Measurements from ENCODE around the gene ZNF559.

ZNF559 gene

GRCh38 chr19:9362905-9363304, 38.9 kb downstream of the ZNF559 start, which contains the start of gene ZNF177:
TSS of gene ZNF177 (plus strand) at chr19:9363013. CDS start at chr19:9378312, 15,299 bp downstream.
- no peak for DNase-seq

DNA sequence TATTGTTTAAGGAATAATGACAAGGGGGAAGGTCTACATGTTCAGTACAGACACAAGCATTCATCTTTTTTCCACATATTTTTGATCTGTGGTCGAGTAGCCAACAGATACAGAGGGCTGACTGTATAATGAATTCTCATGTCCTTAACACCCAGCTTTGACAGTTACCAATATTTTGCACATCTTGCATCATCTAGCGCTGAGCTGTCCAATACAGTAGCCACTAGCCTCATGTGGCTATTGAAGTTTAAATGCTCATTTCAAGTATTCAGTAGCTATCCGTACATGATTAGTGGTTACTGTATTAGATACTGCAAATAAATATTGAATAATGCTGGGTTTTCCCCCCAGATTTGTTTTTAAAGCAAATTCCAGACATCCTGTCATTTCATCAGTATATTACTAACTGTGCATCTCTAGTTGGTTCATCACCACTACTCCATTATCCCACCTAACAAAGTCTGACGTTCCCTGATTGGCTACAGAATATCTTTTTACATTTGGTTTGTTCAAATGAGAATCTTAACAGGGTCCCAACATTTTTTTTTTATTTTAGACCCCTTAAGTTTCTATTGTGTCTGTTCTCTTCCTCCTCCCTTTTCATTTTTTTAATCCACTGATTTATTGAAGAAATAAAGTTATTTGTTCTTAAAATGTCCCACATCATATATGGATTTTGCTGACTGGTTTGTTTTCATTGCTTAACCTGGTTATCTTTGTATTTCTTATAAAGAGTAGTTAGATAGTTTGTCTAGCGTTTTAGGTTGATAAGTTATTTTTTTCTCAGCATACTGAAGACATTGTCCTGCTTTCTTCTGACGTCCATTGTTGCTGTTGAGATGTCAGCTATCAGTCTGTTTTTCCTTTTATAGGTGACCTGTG, 47.0 kb downstream of the ZNF559 start:
- no peak for DNase-seq

DNA sequence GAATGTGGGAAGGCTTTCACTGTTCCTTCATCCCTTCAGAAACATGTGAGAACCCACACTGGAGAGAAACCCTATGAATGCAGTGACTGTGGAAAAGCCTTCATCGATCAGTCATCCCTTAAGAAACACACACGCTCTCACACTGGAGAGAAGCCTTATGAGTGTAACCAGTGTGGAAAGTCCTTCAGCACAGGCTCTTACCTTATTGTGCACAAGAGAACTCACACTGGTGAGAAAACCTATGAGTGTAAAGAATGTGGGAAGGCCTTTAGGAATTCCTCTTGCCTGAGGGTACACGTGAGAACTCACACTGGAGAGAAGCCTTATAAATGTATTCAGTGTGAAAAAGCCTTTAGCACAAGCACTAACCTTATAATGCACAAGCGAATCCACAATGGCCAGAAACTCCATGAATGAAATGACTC, 57.4 kb downstream of the ZNF559 start:
- no peak for DNase-seq

All from stimulated activated naive CD4-positive, alpha-beta T cell treated with Interleukin-2 at 50 U/mL for 16 hours (primary cell).